Right lobe of liver (tissue), 6 donors: ENCODE results near the gene RERE. TPM values are rescaled to one million over a fixed set of nuclear protein-coding genes. Genes with fewer than 3 reads are reported as not detected.
A peak's percentile ranks its signal among the peaks of the same experiment; 100 is the strongest.

ENCODE experiments used
- ATAC-seq, 4 donors: fragments of 200-7000 bp; cut with Tn5 transposase; one replicate each; pipeline ENCODE4 v1.9.1; 2020; ENCODE audit warnings: mild to moderate bottlenecking in 4 of 4, moderate library complexity in 4 of 4
- DNase-seq, 3 donors: peaks; one replicate each; pipeline ENCODE4 v3.0.0-alpha.2; 2020
- H3K27ac ChIP-seq, 3 donors: fragments of 200-600 bp; one replicate each; pipeline ENCODE4 v1.8.0; 2022
- H3K27me3 ChIP-seq, 2 donors: fragments of 200-600 bp; one replicate each; pipeline ENCODE4 v1.8.0; 2022
- H3K36me3 ChIP-seq, 4 donors: fragments of 200-600 bp; sonication (generic) in 1 of 4; one replicate each; pipeline versions ENCODE4 v1.5.1 to v1.8.0; 2017 to 2022; ENCODE audit warnings: control low read depth in 1 of 4
- H3K4me1 ChIP-seq, 4 donors: fragments of 200-600 bp; sonication (generic) in 1 of 4; one replicate each; pipeline versions ENCODE4 v1.5.1 to v1.8.0; 2017 to 2022; ENCODE audit warnings: control low read depth in 1 of 4
- H3K4me3 ChIP-seq, 3 donors: fragments of 200-600 bp; one replicate each; pipeline ENCODE4 v1.8.0; 2022
- H3K9me3 ChIP-seq, 4 donors: fragments of 200-600 bp; sonication (generic) in 1 of 4; one replicate each; pipeline versions ENCODE4 v1.5.1 to v1.8.0; 2017 to 2022; ENCODE audit warnings: control low read depth in 1 of 4
- CTCF ChIP-seq, 4 donors: fragments of 200-600 bp in 3 of 4; fragments of 450-650 bp in 1 of 4; IDR thresholded peaks; one replicate each; pipeline versions ENCODE4 v1.5.1 to v1.8.0; 2016 to 2022; ENCODE audit warnings: antibody characterized with exemption in 4 of 4, mild to moderate bottlenecking in 2 of 4
- POLR2A ChIP-seq: fragments of 450-650 bp; IDR thresholded peaks from one replicate; pipeline ENCODE4 v1.6.1; 2017; ENCODE audit warnings: antibody characterized with exemption, mild to moderate bottlenecking
- WGBS: methylation state at CpG from one replicate; pipeline ENCODE4 v1.1.6; 2018; ENCODE audit warnings: low coverage, low lambda C conversion rate; ENCODE audit not compliant: insufficient coverage; ENCODE audit errors: missing lambda C conversion rate; 5-methylcytosine and 5-hydroxymethylcytosine counted together
- intact Hi-C, 2 donors: fragments of 100-400 bp; cut with DNase I; formaldehyde crosslinking; loops; one replicate each; pipeline versions ENCODE4 v1.11.2 to v1.14.1; 2022
- total RNA-seq, 6 experiments: library from RNA; depleted of rRNA in 2 of 6; stranded (reverse); fragments of >200 nt in 2 of 6; fragmentation: NEBNext Ultra II Directional in 3 of 6; extraction: Animal tissue kit (Norgen Biotek cat#: 25700) in 3 of 6; gene quantifications; one replicate each; pipeline versions ENCODE4 v1.1.0 to v1.2.4, GENCODE V29; 2016 to 2023
- donor health status: DM: no; HTN: yes; CAD: no.
- donor health status: DM: no; HTN: no; CAD: no.
- donor health status: DM: no; HTN: no; CAD: no.
- donor health status: DM: no; HTN: yes; CAD: no.
- donor health status: DM: no; HTN: yes; CAD: no.

The RERE gene
- total RNA-seq, 6 experiments from 2014 or later = 17.5 to 38.4 (median 25.0) TPM

- H3K27me3 ChIP-seq = no peaks in the 10 kb centered on the region
- intact Hi-C loops = loop anchor here (5.0 to 10.0 kb wide), 2 partner anchors 368 to 375 kb away; no protein-coding TSS in a partner anchor
- H3K36me3 ChIP-seq = peaks cover 0 to 16% (median 11%) of the 10 kb centered on the region in 4 donors
- no peaks in the 10 kb centered on the region for H3K4me1 ChIP-seq
- TF ChIP-seq POLR2A = no peak
- H3K4me3 ChIP-seq = no peak overlapping the region
- peak; percentile 1 to 20 (median 8) for ATAC-seq
- H3K27ac ChIP-seq = no peak overlapping the region
- DNase-seq = peak in 1 of 3 donors; percentile 45
- 60% methylated on average over 1 of the region's 14 CpGs for WGBS
- H3K9me3 ChIP-seq = no peaks in the 10 kb centered on the region
These were observed 467.5 kb downstream of the RERE start for GRCh38 chr1:8349961-8350360.

- H3K4me3 ChIP-seq = no peak overlapping the region
- ATAC-seq (no peak), DNase-seq (no peak)
- H3K36me3 ChIP-seq = peaks cover 0 to 11% (median 8%) of the 10 kb centered on the region in 4 donors
- H3K27ac ChIP-seq = no peak overlapping the region
- intact Hi-C loops = loop anchor here (5.0 to 10.0 kb wide), 2 partner anchors 367 to 375 kb away; no protein-coding TSS in a partner anchor
- no peaks in the 10 kb centered on the region for H3K9me3 ChIP-seq
- no peak for TF ChIP-seq POLR2A
- TF ChIP-seq CTCF (IDR thresholded peaks at IDR 0.05) = no peak
- no peaks in the 10 kb centered on the region for H3K27me3 ChIP-seq
- WGBS = 47% methylated on average over 8 of the region's 9 CpGs
- no peaks in the 10 kb centered on the region for H3K4me1 ChIP-seq
These were observed 468.0 kb downstream of the RERE start for GRCh38 chr1:8349473-8349865.

GRCh38 chr1:8348777-8349472, 468.5 kb downstream of the RERE start:
- Histone ChIP-seq H3K27me3 (no peaks in the 10 kb centered on the region), H3K4me1 (no peaks in the 10 kb centered on the region), H3K27ac (no peak overlapping the region), H3K4me3 (no peak overlapping the region), H3K9me3 (no peaks in the 10 kb centered on the region), H3K36me3 (peaks cover 0 to 6% (median 5%) of the 10 kb centered on the region in 4 donors)
- DNase-seq (peak; percentile 63 to 77 (median 68)), ATAC-seq (peak; percentile 69 to 78 (median 74))
- 12% methylated on average over 12 of the region's 21 CpGs for WGBS
- no peak for TF ChIP-seq POLR2A
- peak; percentile 74 to 78 (median 75) for TF ChIP-seq CTCF (IDR thresholded peaks at IDR 0.05)
- intact Hi-C loops = loop anchor here (5.0 to 10.0 kb wide), 2 partner anchors 367 to 374 kb away; no protein-coding TSS in a partner anchor

- intact Hi-C loops = loop anchor here (5.0 to 10.0 kb wide), 2 partner anchors 366 to 373 kb away; no protein-coding TSS in a partner anchor
- ATAC-seq (peak in 1 of 4 donors; percentile 9), DNase-seq (peak in 1 of 3 donors; percentile 46)
- H3K4me1 ChIP-seq = no peaks in the 10 kb centered on the region
- no peak overlapping the region for H3K27ac ChIP-seq
- no peaks in the 10 kb centered on the region for H3K36me3 ChIP-seq
- WGBS = 70% methylated on average over 13 of the region's 21 CpGs
- TF ChIP-seq CTCF (IDR thresholded peaks at IDR 0.05) (no peak), POLR2A (no peak)
- no peaks in the 10 kb centered on the region for H3K27me3 ChIP-seq
- no peak overlapping the region for H3K4me3 ChIP-seq
- H3K9me3 ChIP-seq = no peaks in the 10 kb centered on the region
These were observed 469.2 kb downstream of the RERE start for GRCh38 chr1:8348047-8348776.
